ENCODE results near the gene DCAF6.
"Not testable (repeated sequence)": the region's sequence is repeated elsewhere in the genome, so short reads cannot be mapped to it uniquely, and the experiment has no call there.

Gene DCAF6

DNA sequence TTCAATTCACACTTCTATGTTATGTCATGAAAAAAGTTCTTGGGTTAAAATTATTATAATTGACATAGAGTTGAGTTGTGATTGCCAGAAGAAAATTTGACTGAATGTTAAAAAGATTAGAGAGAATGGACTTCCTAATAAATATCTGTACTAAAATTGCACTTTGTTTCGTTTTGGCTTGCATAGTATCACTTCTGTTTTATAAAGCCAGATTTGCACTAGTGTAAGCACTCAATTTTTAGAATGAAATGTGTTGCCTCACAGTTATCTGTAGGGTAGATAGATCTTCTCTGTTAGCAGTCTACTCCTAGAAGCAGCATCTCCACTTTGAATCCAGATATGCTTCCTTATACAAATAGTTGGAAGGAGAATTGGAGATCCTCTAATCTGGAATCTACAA is 95.5 kb downstream of the DCAF6 start:
- DNase-seq, result no peak

DNA sequence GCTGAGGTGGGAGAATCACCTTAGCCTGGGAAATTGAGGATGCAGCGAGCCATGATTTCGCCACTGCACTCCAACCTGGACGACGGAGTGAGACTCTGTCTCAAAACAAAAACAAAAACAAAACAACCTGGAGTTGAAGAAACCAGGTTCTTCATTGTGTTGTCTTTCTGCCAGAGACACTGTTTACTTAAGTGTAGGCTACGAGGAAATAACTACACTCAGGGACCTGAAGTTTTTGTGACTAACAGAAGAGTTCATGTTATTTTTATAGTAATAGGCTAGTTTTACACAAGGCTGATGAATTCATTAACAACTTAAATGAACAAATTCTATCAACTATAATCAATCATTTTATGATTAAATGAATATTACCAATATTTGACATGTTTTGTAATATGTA is 98.9 kb downstream of the DCAF6 start:
- DNase-seq, result no peak

DNA sequence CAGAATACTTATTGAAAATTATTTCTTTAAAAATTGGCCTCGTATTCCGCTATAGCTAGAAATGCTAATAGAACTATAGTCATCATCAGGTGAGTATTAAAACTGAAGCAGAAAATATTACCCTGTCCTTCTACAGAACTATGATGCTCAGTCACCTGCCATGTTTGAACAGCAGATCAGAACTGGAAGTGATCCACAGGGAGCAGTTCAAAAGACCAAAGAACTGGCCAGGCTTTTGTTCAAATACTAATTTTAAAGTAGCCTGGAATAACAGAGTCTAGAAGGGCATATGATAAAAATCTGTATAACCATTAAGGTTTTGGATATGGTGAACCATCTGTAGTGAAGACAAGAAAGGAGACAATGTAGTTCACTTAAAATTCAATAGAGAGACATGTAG is 105.9 kb downstream of the DCAF6 start:
- no peak for DNase-seq

DNA sequence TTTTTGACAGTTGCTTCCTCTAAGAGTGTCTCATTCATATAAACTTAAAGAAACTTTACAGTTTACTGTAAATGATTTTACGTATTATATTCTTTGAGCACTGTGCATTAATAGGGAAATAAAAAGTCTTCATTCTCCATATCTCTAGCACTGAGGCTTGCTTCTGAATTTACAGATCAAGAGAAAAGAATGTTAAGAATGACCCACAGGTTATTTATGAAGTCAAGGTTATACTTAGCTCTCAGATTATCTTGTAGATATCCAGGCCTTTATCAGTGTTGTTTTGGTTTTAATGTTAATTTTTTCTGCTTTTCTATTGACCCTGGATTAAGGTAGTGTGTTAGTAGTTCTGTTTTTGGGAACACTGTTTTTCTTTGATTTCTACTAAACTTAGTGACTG is 108.8 kb downstream of the DCAF6 start:
- DNase-seq, result no peak

DNA sequence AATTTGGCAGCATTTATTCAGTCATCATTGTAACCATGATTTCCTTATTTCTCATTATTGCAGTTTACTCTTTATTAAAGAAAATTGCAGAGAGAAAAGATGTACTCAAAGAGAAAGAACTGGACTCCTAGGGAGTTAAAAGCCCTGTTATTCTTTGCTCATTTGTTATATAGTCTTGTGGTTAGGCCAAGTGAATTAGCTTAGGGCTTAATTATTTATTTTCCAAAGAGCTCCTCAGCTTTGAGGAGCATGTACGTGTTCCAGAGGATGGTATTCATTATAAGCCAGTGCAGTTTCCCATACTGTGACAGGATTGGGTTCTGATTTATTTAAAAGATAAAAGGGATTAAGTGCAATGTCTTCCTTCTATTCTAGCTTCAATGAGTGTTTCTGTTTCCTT is 113.8 kb downstream of the DCAF6 start:
- no peak for DNase-seq

DNA sequence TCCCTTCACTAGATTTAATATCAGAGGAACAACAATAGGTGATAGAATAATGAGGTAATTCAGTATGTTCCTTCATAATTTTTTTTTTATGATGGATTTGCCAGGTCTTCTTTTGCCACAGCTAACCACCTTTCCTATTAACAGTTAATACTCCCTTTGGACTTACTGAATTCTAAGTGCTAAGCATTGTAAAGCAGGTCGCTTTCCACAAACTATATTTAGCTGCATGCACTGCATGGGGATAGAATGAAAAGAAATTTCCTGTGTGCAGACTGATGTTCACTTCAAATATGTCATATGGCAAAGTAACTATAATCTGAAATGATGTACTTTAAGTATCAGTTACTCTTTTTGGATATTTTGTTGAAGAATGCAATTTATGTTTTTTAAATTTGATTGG is 114.4 kb downstream of the DCAF6 start:
- DNase-seq, result no peak

DNA sequence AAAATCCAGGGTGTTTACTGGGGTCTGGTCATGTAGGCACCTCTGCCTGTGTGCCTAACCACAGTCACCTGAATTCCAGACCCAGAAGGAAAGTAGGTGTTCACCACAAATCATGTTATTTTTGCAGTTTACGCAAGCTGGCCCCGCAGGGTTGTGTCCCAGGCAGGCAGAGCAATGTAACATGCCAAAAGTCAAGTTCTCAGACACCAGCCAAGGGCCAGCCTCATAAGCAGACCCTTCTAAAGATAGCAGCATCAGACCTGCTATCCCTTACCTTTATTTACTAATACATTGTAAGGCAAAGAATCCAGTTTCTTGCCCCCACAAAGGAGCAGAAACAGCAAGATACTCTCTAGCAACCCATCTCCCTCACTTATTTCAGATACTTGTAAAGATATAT is 117.2 kb downstream of the DCAF6 start:
- no peak for DNase-seq

DNA sequence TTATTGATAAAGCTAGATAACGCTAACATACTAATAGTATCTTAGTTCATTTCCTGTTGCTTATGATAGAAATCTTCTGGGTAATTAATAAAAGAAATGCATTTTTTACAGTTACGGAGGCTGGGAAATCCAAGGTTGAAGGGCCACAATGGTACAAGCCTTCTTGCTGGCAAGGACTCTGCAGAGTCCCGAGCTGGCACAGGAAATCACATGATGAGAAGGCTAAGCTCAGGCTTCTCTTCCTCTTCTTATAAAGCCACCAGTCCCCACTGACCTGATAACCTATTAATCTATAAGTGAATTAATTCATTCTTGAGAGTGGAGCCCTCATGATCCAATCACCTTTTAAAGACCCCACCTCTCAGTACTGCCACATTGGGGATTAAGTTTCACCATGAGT is 117.6 kb downstream of the DCAF6 start:
- no peak for DNase-seq

DNA sequence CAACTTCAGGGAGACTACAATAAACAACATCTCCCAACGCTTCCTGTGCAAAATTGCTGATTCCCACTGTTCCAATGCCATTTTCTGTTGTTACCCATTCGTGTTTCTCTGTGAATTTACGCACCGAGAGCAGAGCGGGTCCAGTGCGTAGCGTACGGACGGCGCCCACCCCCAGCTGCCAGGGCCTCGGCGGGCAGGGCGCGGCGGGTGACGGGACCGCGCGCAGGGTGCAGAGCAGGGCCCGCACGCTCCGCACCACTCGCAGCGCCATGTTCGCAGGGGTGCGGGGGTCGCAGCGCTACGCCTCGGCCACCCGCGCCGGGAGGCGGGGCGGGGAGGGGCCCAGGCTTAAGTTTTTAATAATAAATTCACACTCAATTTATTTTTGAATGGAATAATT is 119.7 kb downstream of the DCAF6 start:
- not testable (repeated sequence) for DNase-seq

DNA sequence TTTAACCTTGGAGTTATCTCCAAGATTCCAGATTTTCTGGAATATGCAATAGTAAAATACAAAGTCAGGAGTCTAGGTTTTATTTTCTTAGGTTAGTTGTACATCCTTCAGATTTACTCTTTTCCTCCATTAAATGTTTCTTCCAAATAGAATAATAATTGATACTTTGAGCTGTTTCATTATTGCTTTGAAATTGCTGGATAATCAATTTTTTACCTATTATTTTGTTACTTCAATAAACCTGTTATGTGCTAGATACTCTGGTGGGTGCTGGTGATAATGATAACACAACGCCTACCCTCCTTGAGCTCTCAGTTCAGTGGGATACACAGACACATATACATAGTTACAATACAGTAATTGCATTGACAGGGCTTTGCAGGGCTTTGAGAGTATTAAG is 120.9 kb downstream of the DCAF6 start:
- DNase-seq, result no peak

DNA sequence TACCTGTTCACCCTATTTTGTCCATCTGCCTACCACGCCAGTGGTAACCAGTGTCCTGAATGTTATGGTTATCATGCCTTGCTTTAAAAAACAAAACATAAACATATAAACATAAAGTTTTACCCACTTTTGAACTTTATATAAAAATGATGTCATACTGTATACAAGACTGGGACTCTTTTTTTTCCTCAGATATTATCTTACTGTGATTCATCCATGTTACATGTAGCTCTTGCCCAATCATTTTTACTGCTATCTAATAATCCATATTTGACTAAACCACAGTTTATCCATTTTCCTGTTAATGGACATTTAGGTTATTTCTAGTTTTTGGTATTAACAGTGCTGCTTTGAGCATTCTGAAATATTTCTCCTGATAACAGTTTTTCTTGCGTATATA is 121.4 kb downstream of the DCAF6 start:
- DNase-seq, result no peak

DNA sequence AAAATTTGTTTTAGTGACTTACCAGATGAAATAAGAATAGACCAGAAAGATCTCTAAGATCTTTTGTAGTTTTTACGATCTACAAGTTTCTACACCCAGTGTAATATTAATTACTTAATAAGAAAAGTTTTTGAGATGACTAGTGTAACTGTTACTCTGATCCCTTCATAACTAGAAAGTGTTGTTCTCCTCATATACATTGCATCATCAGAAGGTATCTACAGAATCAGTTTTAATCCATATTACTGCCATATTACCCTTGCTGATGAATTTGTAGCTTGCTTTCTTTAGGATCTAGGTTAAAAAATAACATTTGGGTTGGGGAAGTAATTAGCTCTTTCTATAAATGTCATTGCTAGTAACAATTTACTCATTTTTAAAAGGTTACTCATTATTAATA is 127.7 kb downstream of the DCAF6 start:
- DNase-seq, result no peak

DNA sequence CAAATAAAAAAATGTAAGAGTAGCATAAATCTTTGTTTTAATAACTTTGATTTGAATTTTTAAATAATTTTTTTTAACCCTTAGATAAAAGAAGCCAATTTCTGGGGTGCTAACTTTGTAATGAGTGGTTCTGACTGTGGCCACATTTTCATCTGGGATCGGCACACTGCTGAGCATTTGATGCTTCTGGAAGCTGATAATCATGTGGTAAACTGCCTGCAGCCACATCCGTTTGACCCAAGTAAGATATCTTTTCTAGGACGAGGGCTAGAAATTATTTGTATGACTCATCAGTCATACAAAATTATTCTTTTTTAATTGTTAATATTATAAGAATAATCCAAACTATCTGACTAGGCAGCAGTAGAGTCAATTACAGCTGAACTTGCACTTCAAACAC is 129.0 kb downstream of the DCAF6 start:
- DNase-seq, result no peak

DNA sequence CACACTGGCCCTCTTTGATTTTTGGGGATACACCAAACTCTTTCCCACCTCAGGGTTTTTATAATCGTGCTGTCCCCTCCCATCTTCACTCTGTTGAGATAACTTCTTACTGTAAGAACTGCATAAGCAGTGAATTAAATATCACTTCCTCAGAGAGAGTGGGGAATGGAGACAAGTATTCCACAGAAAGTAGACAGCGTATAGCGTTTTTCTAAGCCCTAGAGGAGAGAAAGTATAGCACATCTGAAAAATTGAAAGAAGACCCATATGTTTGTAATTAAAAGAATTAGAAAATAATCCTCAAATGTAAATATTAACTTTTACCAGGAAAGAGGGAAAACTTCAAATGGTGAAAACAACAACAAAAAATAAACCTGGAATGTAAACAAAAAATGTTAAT is 132.9 kb downstream of the DCAF6 start:
- DNase-seq, result no peak

DNA sequence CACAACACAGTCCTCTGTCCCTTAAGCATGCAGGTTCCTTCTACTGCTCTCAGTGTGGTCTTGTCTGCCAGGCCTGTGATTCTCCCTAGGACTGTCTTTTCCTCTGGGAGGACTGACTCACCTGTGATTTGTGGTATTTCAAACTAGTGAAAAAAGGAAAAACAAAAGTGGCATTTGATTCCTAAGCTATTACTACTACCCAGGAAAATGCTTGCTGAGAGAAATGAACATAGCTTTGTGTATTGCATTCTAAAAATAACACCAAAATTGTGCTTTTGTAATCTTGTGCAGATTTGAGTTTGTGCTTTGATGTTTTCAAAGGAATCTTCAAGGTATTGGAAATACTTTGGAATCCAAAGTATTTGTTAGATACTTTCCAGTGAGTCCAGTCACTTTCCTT is 143.3 kb downstream of the DCAF6 start:
- DNase-seq, result no peak

DNA sequence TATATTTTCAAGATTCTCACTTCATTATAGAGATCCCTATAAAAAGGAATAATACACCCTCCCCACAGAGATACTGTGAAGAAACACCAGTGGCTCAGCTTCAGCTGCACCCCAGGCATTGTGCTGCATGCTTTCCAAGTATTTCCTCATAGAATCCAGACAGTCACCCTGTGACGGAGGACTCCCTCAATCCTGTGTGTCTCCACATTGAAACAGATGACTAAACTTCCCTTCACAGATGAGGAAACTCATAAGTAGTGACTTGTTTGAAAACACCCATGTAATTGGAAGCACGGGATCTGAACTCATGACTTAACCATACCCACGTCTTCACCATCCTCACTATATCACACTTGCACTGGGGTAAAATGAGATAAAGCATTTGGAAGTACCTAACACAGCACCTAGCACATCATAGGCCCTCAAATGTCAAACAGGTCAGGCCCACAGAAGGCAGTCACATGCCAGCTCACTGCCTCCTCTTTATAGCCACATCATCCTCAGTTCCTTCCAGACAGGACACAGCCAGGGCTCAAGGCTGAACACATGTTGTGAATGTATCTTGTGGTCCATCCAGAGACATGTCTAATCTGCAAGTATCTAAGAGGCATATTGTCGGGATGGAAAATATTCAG is 145.0 kb downstream of the DCAF6 start:
- no peak for DNase-seq

DNA sequence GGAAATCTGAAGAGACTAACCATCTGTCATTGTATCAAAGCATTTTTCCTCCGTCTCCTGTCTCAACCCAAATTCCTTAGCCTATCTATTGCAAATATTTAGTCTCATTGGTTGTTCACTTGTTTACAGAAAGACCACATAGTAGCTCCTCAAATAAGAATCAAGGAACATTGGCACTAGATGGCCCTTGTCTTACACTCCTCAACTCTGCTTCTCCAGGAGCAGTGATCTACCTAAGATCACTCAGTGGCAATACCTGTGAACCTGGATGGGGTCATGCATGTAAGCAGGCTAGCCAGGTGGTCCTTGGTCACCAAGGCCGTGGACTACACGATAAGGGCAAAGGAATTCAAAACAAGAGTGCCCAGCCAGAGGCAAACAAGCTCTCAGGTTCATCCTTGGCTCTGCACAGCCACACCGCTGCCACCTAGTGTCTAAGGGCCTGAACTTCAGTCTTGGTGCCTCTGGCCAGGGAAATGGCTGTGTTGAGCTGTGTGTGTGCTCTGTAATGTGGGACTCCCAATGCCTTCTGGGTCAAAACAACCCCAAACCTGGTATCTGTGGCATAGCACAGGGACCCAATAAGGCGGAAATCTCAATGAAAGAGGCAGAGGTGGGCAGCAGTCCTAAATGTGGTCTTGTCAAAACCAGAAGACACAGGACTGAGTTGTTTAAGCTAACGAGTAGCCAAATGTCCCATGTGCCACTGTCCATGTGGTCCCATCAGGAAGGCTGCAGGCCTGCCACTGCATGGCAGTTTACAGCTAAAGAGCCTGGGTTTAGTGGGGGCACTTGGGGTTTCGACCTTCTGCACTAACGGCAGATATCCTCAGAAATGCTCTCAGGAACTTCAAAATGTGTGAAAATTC is 145.8 kb downstream of the DCAF6 start:
- DNase-seq, result peak; percentile 76

DNA sequence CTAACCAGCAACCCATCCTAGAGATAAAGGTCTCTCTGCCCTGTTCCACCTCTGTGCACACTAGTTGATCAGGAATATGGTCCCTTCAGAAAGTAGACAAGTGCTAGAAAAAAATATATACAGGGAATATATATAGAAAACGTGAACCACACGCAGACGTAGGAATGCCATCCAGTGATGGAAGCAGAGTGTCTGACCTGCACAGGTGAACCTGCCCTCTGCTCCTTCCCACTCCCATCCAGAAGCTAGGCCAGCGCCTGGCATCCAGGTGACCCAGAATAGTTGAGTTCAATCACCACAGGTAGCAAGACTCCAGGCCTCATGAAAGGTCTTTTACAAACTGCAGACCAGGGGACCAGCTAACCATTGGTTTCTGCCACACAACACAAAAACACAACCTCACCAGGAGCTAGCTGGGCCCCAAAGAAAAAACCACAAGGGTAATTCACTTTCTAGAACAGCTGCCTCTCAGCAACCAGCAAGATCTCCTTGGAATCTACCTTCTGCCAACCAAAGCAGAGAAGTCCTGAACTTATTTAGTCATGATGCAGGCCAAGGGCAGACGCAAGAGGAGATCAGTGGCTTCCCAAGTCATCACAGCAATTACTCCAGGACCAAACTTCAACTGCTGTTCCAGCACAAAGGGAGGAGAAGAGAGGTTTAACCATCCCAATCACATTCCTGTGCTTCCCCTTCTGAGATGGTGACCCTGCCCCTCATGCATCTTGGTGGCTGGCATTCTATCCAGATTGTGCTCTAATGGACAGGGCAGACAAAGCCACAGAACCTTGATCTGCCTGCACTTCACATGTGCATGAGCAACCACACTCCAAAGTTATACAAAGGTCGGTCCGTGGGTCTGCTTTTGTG is 147.2 kb downstream of the DCAF6 start:
- no peak for DNase-seq

DNA sequence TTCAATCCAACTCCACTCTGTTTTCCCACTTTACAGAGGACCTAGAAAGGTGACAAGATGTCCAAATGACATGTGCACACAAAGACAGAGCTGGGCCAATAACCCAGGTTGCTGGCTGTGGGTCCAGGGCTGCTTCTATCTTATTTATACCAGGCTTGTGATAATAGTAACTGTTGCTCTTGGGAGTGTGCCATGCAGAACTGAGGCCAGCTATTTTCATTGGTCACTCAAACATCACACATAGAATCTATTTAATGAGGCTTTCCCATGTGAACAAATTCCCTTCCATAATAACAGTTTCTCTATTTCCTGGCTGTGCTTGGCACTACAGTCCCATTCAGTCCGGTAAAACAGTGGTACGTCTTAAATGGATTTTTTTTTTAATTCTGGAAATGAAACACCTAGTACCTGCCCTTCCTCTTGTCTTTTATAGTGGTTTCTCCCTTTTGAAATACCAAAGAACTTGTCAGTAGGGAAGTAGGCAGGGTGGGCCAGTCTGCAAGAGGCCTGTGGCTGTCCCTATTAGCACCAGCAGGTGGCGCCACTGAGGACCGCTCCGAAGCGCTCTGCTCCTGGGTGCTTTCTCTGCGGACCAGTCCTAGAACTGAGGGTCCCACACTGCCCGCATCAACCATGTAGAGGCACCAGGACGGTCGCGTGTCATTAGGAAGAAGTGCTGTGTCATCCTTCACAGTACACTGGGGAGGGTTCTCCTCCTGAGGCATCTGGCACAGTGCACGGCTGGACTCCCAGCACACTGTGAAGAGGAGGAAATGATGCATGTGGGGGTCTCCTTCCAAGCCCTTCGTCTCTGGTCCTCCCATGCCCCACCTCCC is 148.1 kb downstream of the DCAF6 start:
- DNase-seq, result no peak

DNA sequence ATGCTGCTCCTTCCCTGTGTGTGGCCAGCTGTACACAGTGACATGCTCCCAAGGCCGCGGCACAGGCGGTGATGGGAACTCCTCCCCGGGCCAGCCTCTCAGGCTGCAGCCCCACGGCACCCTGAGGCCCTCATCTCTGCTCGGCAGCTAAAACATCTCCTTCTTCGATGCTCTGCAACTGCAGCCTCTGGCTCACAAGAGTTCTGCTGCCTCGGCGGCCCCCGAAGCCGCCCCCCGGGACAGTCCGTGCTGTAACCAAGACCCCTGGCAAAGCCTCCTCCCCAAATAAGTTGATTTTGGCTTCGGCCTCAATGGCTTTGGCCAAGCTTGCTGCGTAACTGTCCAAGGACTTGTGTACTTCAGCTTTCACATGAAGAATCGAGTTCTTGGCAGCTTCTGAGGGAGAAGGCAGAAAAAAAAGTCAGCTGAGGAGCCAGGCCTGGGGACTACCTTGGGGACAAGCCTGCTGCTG is 149.0 kb downstream of the DCAF6 start:
- no peak for DNase-seq

DNA sequence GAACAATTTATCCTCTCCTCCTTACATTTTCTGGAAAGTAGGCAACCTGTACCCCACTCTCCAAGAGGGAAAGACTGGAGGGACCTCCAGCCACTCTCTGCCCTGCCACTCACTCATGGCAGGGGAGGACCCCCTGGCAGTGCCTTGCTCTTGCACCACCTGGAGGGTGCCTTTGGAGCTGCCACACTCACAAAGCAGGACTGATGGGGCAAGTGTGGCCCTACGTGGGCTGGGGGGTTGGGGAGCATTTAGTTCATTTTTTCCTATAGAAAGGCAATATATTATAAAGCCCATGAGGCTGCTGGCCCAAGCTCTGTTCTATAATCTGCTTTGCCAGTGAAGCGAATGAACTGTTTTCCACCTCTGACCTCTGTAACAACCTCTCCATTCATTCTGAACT is 150.0 kb downstream of the DCAF6 start:
- no peak for DNase-seq

DNA sequence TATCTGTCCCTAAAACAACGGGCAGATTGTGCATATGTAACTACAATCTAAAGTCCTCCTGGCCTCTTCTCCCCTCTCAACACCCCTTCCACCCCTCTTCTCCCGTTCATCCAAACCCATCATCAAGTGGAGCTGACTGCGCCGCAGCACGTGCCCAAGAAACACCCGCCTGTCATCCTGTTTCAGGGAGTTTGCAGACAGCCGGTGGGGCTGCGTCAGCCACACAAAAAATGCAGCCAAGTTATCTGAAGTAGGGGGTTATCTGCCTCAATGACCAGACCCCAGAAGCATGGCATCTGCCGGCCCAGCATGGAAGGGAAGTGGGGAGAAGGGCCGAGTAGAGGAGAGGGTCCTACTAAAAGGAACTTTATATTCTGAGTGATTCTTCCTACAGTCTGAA is 151.2 kb downstream of the DCAF6 start:
- no peak for DNase-seq

Data from GOT3 (cell line).